H1 (cell line): Measurements from ENCODE around the gene TFPT.

Experiments
- CTBP2 ChIP-seq: IDR thresholded peaks from 2 replicates; pipeline ENCODE4 v1.7.0; 2011; ENCODE audit warnings: borderline replicate concordance, mild to moderate bottlenecking, moderate library complexity, mixed read lengths, low read length; ENCODE audit not compliant: insufficient read depth, insufficient read length
- MAFK ChIP-seq: IDR thresholded peaks from 2 replicates; pipeline ENCODE4 v1.6.1; 2012; ENCODE audit warnings: low read depth, mild to moderate bottlenecking, improper control_type of control experiment, low read length
- RAD21 ChIP-seq, 2 experiments: IDR thresholded peaks in 1 of 2; conservative IDR thresholded peaks in 1 of 2; 2 replicates each; pipeline ENCODE4 v1.6.1; 2011; ENCODE audit warnings: low read depth in 2 of 2, low read length in 2 of 2, improper control_type of control experiment in 1 of 2, inconsistent platforms in 1 of 2, mild to moderate bottlenecking in 1 of 2, moderate library complexity in 1 of 2
- TF ChIP-seq, protein P1 (sequence below), 3 experiments: IDR thresholded peaks; 1 replicate in 2 of 3; 2 replicates in 1 of 3; pipeline versions ENCODE4 v1.5.1 to v1.6.1; 2011; ENCODE audit warnings: low read length in 3 of 3, mild to moderate bottlenecking in 3 of 3, inconsistent platforms in 2 of 3, low read depth in 1 of 3, moderate library complexity in 1 of 3; ENCODE audit not compliant: insufficient read depth in 1 of 3; ENCODE audit errors: control extremely low read depth in 1 of 3

DNA sequence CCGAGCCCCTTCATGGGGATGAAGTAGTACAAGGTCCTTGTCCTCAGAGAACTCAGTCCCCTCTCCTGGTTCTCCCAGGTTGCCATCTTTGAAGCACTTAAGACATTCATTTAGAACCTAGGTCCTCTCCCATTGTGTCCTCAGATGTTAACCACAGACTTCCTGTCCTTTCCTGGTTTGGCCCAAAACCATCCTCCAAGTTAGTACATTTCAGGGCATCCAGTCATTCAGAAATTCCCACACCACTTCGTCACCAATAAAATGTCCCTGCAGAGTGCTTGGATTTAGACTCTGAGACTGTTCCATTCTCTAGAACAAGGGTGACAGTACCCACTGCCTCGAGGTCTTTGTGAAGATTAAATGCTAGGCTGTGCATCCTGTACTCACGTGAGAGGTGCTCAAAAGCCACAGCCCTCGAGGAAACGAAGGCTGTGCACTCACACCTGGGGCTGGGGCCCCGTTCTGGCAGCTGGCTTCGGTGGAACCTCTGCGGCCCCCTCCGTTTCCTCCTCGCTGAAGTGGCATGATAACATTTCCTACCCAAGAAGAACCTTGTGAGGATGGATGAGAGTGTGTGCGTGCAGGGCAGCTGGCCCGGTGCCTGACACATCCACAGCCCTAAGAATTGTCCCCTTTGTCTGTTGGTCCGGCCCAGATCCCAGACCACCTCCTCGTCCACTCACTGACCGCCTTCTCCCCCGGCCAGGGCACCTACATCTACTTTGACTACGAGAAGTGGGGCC is 39.3 kb upstream of the TFPT start:
- TF ChIP-seq CTBP2: no peak
- TF ChIP-seq, protein P1, sequence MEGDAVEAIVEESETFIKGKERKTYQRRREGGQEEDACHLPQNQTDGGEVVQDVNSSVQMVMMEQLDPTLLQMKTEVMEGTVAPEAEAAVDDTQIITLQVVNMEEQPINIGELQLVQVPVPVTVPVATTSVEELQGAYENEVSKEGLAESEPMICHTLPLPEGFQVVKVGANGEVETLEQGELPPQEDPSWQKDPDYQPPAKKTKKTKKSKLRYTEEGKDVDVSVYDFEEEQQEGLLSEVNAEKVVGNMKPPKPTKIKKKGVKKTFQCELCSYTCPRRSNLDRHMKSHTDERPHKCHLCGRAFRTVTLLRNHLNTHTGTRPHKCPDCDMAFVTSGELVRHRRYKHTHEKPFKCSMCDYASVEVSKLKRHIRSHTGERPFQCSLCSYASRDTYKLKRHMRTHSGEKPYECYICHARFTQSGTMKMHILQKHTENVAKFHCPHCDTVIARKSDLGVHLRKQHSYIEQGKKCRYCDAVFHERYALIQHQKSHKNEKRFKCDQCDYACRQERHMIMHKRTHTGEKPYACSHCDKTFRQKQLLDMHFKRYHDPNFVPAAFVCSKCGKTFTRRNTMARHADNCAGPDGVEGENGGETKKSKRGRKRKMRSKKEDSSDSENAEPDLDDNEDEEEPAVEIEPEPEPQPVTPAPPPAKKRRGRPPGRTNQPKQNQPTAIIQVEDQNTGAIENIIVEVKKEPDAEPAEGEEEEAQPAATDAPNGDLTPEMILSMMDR (IDR thresholded peaks at IDR 0.05; ENCODE audit: control extremely low read depth in 1 of 3, insufficient read depth in 1 of 3, low read depth in 1 of 3, low read length in 3 of 3): no peak
- TF ChIP-seq MAFK: no peak
- no peak for TF ChIP-seq RAD21 (IDR thresholded peaks at IDR 0.05 in 1 of 2, conservative IDR thresholded peaks at IDR 0.05 in 1 of 2; ENCODE audit: low read depth in 2 of 2, low read length in 2 of 2)
